VCaP (cell line): ENCODE measurements around the gene HNRNPLL.

Experiments
- H3K27ac ChIP-seq: fragments of 450-650 bp; 2 replicates; pipeline ENCODE4 v1.5.1; 2017
- TF ChIP-seq, protein P1 (sequence below): fragments of 450-650 bp; conservative IDR thresholded peaks from 2 replicates; pipeline ENCODE4 v1.5.1; 2017; ENCODE audit warnings: mild to moderate bottlenecking, moderate library complexity

The HNRNPLL gene

DNA sequence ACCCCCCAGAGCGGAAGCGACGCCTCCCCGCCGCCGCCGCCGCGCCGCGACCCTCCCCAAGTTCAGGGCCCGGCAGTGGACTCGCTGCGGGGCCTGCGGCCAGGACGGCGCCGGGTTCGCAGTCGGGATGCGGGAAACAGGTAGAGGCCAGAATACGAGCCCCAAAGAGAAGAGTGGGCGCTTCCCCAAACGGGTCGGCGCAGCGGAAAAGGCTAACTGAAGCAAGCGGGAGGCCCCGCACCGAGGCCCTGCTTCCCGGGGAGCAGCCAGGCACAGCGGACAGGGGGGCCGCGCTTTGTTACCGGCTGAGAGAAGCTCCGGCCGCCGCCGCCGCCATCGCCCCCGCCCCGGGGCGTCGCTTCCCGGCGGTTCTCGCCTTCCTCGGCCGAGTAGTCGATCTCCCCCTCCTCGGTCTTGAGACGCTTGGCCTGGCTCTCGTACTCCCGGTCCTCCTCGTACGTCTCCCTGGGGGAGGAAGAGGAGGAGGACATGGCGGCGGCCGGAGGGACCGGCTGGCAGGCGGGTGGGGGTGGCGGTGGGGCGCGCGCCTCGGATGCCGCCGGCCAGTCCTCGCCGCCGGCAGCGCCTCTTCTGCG is 494 bp downstream of the HNRNPLL start:
- TF ChIP-seq, protein P1, sequence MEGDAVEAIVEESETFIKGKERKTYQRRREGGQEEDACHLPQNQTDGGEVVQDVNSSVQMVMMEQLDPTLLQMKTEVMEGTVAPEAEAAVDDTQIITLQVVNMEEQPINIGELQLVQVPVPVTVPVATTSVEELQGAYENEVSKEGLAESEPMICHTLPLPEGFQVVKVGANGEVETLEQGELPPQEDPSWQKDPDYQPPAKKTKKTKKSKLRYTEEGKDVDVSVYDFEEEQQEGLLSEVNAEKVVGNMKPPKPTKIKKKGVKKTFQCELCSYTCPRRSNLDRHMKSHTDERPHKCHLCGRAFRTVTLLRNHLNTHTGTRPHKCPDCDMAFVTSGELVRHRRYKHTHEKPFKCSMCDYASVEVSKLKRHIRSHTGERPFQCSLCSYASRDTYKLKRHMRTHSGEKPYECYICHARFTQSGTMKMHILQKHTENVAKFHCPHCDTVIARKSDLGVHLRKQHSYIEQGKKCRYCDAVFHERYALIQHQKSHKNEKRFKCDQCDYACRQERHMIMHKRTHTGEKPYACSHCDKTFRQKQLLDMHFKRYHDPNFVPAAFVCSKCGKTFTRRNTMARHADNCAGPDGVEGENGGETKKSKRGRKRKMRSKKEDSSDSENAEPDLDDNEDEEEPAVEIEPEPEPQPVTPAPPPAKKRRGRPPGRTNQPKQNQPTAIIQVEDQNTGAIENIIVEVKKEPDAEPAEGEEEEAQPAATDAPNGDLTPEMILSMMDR, result no peak
- H3K27ac ChIP-seq, result peak overlapping the region; percentile 98

DNA sequence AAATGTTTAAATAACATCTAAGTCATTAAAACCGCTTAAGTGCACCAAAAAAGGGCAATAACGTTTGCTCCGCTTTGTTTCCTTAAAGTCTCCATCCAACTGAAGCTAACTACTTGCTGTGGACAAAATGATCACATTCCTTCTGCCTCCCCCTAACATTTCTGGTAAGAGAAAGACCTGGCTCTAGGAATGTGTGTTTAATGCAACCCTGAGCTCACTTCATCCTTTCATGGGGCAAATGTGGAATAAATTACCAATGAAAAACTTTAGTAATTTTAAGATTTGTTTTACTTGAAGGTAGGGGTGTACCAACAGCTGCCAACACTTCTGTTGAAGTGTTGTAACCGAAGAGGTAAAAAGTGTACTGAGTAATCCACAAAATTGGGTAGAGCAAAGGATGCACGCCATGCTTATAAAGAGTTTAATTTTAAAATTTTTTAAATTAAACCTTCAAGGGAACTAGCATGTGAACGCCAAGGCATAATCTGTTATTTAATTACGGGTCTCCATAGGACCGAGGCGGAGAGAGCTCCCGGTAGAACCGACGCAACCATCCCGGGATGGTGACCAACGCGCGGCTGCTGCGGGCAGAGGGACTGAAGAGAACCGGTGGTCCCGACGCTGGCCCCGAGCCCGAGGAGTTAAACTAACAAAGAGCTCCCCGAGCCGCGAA is 1.1 kb downstream of the HNRNPLL start:
- H3K27ac ChIP-seq, result peak overlapping the region; percentile 98
- TF ChIP-seq, protein P1, result no peak

DNA sequence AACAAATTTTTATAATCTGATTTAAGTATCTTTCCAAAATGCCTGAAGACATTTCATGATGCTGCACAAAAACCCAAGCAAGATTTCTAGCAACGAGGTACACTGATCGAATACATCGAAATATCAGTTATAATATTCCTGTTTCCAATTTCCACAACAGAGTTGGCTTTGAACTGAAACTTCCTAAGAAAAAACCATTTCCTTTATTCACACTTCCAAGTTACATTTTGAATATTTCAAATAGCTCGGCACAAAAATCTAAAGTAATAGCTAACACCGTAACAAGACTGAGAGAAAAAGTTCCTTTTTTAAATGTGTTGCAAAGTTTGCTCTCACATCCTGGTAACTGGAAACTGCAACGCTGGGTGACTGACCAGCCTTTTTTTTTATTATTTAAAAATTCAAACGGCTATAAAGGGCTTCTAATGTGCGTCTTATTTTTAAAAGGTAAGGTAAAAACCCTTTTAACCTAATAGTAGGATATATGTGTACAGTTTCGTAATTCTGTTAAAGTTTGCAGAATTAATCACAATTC is 1.7 kb downstream of the HNRNPLL start:
- peak overlapping the region; percentile 98 for H3K27ac ChIP-seq
- TF ChIP-seq, protein P1, result no peak

DNA sequence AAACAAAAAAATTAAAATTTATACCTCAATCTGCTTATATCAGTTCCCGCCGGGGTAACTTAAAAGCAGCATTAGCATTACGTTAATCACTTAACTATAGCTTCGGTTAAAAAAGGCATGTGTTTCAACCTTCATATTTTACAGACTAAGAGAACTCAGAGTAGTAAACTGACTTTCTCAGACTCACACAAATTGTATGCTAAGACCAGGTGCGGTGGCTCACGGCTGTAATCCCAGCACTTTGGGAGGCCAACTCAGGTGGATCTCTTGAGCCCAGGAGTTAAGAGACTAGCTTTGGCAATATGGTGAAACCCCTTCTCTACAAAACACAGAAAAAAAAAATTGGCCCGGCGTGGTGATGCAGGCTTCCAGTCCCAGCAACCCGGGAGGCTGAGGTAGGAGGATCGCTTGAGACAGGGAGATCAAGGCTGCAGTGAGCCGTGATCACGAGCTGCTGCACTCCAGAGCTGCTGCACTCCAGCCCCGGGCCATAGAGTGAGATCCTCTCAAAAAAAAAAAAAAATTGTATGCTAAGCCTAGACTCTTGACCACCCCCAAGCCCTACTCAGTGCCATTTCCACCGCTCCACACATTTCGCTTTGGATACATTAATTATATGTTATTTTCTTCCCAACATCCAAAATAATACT is 2.4 kb downstream of the HNRNPLL start:
- H3K27ac ChIP-seq, result peak overlapping the region; percentile 98
- TF ChIP-seq, protein P1, result no peak

DNA sequence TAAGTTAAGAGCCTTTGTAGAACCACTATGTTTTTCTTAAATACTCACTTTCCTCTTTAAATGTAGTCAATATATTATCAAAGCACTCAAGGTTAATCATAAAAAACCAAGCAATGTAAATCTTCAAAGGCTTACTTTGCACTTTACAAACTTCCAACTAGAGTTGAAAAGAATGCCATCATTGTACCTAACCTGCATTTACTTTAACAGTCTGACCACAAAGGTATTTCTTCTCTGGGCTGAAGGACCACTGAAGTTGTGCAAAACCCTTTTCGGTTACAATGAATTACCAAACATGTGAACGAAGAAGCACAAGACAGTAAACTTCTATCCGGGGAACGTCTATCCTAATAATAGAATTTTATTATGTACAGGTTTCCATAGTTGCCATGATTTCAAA is 3.0 kb downstream of the HNRNPLL start:
- TF ChIP-seq, protein P1, result no peak
- peak overlapping the region; percentile 98; the same call in 1 of the 2 replicates for H3K27ac ChIP-seq

DNA sequence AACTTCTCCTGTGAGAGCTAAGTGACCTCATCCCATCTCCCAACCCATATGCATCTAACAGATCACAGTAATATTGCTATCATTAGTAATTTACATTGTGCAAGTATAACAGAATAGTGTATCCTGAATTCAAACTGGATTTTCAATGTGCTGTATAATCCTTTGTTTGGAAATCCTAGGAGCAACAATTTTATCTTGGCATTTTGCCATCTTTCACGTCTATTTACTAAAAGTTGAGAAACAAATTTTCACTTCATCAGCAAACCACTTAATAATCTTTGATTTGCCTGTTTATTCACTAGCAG is 3.8 kb downstream of the HNRNPLL start:
- TF ChIP-seq, protein P1, result no peak
- peak overlapping the region; percentile 20; the same call in 1 of the 2 replicates for H3K27ac ChIP-seq

DNA sequence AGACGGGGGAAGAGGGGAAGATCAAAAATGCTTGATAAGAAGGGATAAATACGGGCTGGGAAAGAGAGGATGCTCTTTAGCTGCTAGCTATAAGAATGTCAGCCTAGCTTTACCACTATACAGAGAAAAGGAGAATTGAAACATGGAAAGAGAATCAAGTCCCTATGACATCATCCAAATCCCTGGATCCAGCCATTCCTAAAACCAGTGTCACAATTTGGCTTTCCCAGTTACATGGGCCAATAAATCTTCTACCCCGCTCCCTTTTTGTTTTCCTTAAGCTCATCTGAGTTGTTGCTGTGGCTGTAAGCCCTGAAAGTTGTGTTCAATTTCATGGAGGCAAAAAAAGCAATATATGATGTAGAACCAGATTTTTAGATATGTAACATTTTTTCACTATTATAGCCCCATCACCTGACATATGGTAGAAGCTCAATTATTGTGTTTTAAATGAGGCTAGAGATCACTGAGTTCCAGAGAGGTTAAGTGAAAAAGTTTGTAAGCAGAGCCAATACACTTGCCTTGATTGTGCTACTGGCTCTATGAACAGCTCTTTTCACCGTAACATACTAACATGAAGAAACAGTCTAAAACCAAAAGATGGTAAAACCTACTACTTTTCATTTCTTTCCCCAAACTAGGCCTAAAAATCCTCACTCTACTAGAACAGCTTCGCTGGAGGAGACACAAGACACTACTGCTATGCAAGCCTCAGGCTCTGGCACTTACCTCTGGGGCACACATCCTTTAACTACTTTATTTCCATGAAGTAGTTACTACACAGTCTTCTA is 4.3 kb downstream of the HNRNPLL start:
- TF ChIP-seq, protein P1, result no peak
- peak overlapping the region; percentile 20; the same call in 1 of the 2 replicates for H3K27ac ChIP-seq
